HepG2 (cell line): Measurements from ENCODE around the gene SEC24D. TPM values are rescaled to one million over a fixed set of nuclear protein-coding genes. Genes with fewer than 3 reads are reported as not detected.

Source experiments
- ATAC-seq: fragments of 200-7000 bp; cut with Tn5 transposase; 3 replicates; pipeline ENCODE4 v1.9.1; 2020; ENCODE audit warnings: mild to moderate bottlenecking, moderate library complexity
- BruUV-seq: library from RNA; stranded (reverse); fragments of 400-500 nt; replicated peaks from 2 replicates; lab custom pipeline; 2021; lab: Mats Ljungman, UMichigan
- CTCF ChIA-PET: fragments of 300-600 bp; formaldehyde crosslinking; extraction: SDS; loops from one replicate; lab custom pipeline; 2021; ENCODE audit warnings: low total read pairs, inconsistent platforms, low intra/inter-chr PET ratio; lab: Yijun Ruan, JAX
- POLR2A ChIA-PET: fragments of 350-600 bp; sonication (Branson Sonifier 250); formaldehyde crosslinking; loops from one replicate; lab custom pipeline; 2020; ENCODE audit warnings: antibody characterized with exemption, inconsistent platforms; lab: Yijun Ruan, JAX
- DNase-seq: peaks from one replicate; pipeline ENCODE4 v3.0.0-alpha.2; 2015; ENCODE audit warnings: low spot score
- FAIRE-seq: peaks from 3 replicates; lab custom pipeline; 2011; peaks lifted over from hg19 to GRCh38; lab: Jason Lieb, UNC
- H2AFZ ChIP-seq: one replicate; pipeline ENCODE4 v1.6.1; 2011; ENCODE audit warnings: low read length, inconsistent platforms
- H3K27ac ChIP-seq: fragments of 300-600 bp; 3 replicates; pipeline ENCODE4 v1.8.0; 2011; ENCODE audit warnings: mixed run types, mild to moderate bottlenecking, mixed read lengths, low read length, inconsistent platforms; ENCODE audit not compliant: insufficient read depth; ENCODE audit errors: extremely low read length
- H3K27me3 ChIP-seq, 2 experiments: fragments of 200-600 bp in 1 of 2; 2 replicates in 1 of 2; 3 replicates in 1 of 2; pipeline versions ENCODE4 v1.6.0 to v1.8.0; 2011; ENCODE audit warnings: low read length in 2 of 2, mild to moderate bottlenecking in 2 of 2, moderate library complexity in 2 of 2, inconsistent platforms in 1 of 2; ENCODE audit not compliant: insufficient read depth in 2 of 2, control insufficient read depth in 1 of 2
- H3K36me3 ChIP-seq, 2 experiments: fragments of 200-600 bp in 1 of 2; replicated peaks in 1 of 2; 2 replicates in 1 of 2; 3 replicates in 1 of 2; pipeline versions ENCODE4 v1.5.1 to v1.8.0; 2011; ENCODE audit warnings: low read length in 2 of 2, inconsistent platforms in 1 of 2; ENCODE audit not compliant: insufficient read depth in 2 of 2, control insufficient read depth in 1 of 2
- H3K4me1 ChIP-seq: 2 replicates; pipeline ENCODE4 v1.5.1; 2012; ENCODE audit warnings: low read length, inconsistent platforms; ENCODE audit not compliant: insufficient read depth
- H3K4me2 ChIP-seq: 2 replicates; pipeline ENCODE4 v1.6.0; 2011; ENCODE audit warnings: low read depth, low read length, inconsistent platforms
- H3K4me3 ChIP-seq, 3 experiments: fragments of 200-600 bp in 1 of 3; sonication (generic), shearing (Covaris generic) in 1 of 3; replicated peaks in 1 of 3; 2 replicates each; pipeline ENCODE4 v1.5.1; 2011 to 2016; ENCODE audit warnings: low read length in 3 of 3, inconsistent platforms in 2 of 3, low read depth in 2 of 3, mild to moderate bottlenecking in 2 of 3, control low read depth in 1 of 3, mixed read lengths in 1 of 3; ENCODE audit not compliant: insufficient read depth in 1 of 3
- H3K79me2 ChIP-seq: one replicate; pipeline ENCODE4 v1.6.1; 2011; ENCODE audit warnings: low read length, inconsistent platforms; ENCODE audit not compliant: insufficient read depth
- H3K9ac ChIP-seq: 2 replicates; pipeline ENCODE4 v1.6.0; 2011; ENCODE audit warnings: mild to moderate bottlenecking, low read depth, low read length, inconsistent platforms; ENCODE audit not compliant: insufficient read depth
- H3K9me3 ChIP-seq: 2 replicates; pipeline ENCODE4 v1.5.1; 2012; ENCODE audit warnings: mild to moderate bottlenecking, low read length
- H4K20me1 ChIP-seq: 2 replicates; pipeline ENCODE4 v1.6.0; 2011; ENCODE audit warnings: inconsistent platforms, mild to moderate bottlenecking, low read length, moderate library complexity; ENCODE audit not compliant: insufficient read depth
- KDM5B ChIP-seq: sonication (generic); formaldehyde crosslinking; IDR thresholded peaks from 2 replicates; pipeline ENCODE4 v1.4.0; 2020; ENCODE audit warnings: missing genetic modification reagents, mild to moderate bottlenecking, borderline replicate concordance
- NBN ChIP-seq: fragments of 450-650 bp; conservative IDR thresholded peaks from 2 replicates; pipeline ENCODE4 v1.6.1; 2017
- NFE2 ChIP-seq: sonication (generic); formaldehyde crosslinking; IDR thresholded peaks from 2 replicates; pipeline ENCODE4 v1.4.0; 2020; ENCODE audit warnings: missing genetic modification reagents
- TSC22D2 ChIP-seq: sonication (generic); formaldehyde crosslinking; IDR thresholded peaks from 2 replicates; pipeline ENCODE4 v1.5.1; 2020; ENCODE audit warnings: missing genetic modification reagents, mild to moderate bottlenecking, borderline replicate concordance
- WGBS: methylation state at CpG from one replicate; pipeline ENCODE4 v1.1.6; 2017; ENCODE audit warnings: low lambda C conversion rate; 5-methylcytosine and 5-hydroxymethylcytosine counted together
- in situ Hi-C: cut with HindIII; loops from 2 replicates; pipeline ENCODE4 v1.10.0; 2017; ENCODE audit warnings: low pct_unique_long_range_greater_than_20kb; ENCODE audit not compliant: extremely low pct_ligation_motif_present
- intact Hi-C: fragments of 100-400 bp; cut with micrococcal nuclease; formaldehyde crosslinking; loops from one replicate; pipeline ENCODE4 v1.10.0; 2022; ENCODE audit not compliant: unreplicated experiment
- polyA plus RNA-seq, 8 experiments: library from polyadenylated mRNA; depleted of rRNA in 3 of 8; stranded (reverse) in 7 of 8; unstranded in 1 of 8; fragments of >200 nt; fragmentation: Illumina TruSeq in 4 of 8; extraction: Trizol in 4 of 8; gene quantifications; 2 replicates each; pipeline versions ENCODE4 v1.2.1 to v1.2.3, GENCODE V29; 2011 to 2016; ENCODE audit warnings: low read depth in 4 of 8, missing spikeins in 1 of 8, mixed read lengths in 1 of 8; ENCODE audit not compliant: insufficient read depth in 1 of 8
- total RNA-seq, 5 experiments: library from RNA; depleted of rRNA; stranded (reverse); fragments of >200 nt; fragmentation: Illumina TruSeq; extraction: Trizol; gene quantifications; 2 replicates each; pipeline ENCODE4 v1.2.3, GENCODE V29; 2016; ENCODE audit warnings: low read depth in 1 of 5
- TF ChIP-seq, protein P1 (sequence below): sonication (generic); formaldehyde crosslinking; IDR thresholded peaks from 2 replicates; pipeline ENCODE4 v1.8.1; 2023; ENCODE audit warnings: mild to moderate bottlenecking, missing genetic modification reagents
- TF ChIP-seq, protein P2 (sequence below): sonication (generic); formaldehyde crosslinking; IDR thresholded peaks from 2 replicates; pipeline ENCODE4 v1.8.1; 2023; ENCODE audit warnings: missing genetic modification reagents, inconsistent platforms, borderline replicate concordance

The SEC24D gene
- total and polyA plus RNA-seq, 2 of the 13 experiments (the other 11 are each of a cell fraction or from before 2014, with no cell fraction given): 30.0 to 51.1 TPM

DNA sequence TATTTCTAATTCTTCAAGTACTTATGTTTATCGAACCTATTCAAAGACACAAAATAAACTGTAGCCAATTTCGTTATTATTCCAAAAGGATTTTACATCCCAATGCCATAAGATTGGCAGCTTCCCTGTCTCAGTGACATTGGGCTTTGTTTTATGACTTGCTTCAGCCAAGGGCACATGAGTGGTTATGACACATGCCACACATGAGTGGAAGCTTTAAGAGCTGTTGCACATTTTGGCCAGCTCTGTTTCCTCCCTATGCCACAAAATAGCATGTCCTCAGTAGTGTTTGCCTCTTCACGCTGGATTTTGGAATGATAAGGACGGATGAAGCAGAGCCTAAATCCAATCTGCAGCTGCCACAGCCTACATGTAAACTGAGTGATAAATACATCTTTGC is 21.9 kb downstream of the SEC24D start:
- Histone ChIP-seq H3K36me3 (peaks cover 28 to 69% of the 10 kb centered on the region in 2 experiments), H3K4me1 (no peaks in the 10 kb centered on the region), H3K9me3 (no peaks in the 10 kb centered on the region), H3K4me3 (no peak overlapping the region), H3K4me2 (no peak overlapping the region), H3K27ac (no peak overlapping the region), H3K79me2 (peaks cover 15% of the 10 kb centered on the region), H2AFZ (no peak overlapping the region), H3K9ac (no peak overlapping the region), H3K27me3 (no peaks in the 10 kb centered on the region), H4K20me1 (no peaks in the 10 kb centered on the region; the same call in 1 of the 2 replicates)
- ChIA-PET CTCF (no interaction called here), POLR2A (no interaction called here)
- no peak for TF ChIP-seq NBN
- TF ChIP-seq, protein P1, sequence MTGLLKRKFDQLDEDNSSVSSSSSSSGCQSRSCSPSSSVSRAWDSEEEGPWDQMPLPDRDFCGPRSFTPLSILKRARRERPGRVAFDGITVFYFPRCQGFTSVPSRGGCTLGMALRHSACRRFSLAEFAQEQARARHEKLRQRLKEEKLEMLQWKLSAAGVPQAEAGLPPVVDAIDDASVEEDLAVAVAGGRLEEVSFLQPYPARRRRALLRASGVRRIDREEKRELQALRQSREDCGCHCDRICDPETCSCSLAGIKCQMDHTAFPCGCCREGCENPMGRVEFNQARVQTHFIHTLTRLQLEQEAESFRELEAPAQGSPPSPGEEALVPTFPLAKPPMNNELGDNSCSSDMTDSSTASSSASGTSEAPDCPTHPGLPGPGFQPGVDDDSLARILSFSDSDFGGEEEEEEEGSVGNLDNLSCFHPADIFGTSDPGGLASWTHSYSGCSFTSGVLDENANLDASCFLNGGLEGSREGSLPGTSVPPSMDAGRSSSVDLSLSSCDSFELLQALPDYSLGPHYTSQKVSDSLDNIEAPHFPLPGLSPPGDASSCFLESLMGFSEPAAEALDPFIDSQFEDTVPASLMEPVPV (CRISPR knock-in tag): no peak
- no peak for TF ChIP-seq NFE2 (CRISPR knock-in tag)
- TF ChIP-seq TSC22D2 (CRISPR knock-in tag): no peak
- no peak for TF ChIP-seq KDM5B (CRISPR knock-in tag)
- TF ChIP-seq, protein P2, sequence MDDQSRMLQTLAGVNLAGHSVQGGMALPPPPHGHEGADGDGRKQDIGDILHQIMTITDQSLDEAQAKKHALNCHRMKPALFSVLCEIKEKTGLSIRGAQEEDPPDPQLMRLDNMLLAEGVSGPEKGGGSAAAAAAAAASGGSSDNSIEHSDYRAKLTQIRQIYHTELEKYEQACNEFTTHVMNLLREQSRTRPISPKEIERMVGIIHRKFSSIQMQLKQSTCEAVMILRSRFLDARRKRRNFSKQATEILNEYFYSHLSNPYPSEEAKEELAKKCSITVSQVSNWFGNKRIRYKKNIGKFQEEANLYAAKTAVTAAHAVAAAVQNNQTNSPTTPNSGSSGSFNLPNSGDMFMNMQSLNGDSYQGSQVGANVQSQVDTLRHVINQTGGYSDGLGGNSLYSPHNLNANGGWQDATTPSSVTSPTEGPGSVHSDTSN: no peak
- WGBS: 97% methylated on average over 4 of the region's 4 CpGs
- intact Hi-C loops (loop anchor here (2.0 kb wide), 1 partner anchor 35 kb away; no protein-coding TSS in a partner anchor), in situ Hi-C loops (no loop called here)
- DNase-seq (no peak), ATAC-seq (no peak), FAIRE-seq (no peak)
- BruUV-seq: TSS peak; percentile 3
